HG03045 (cell line): ENCODE results near the gene ADGRG6.

ENCODE experiments used
- ATAC-seq: cut with Tn5 transposase; IDR thresholded peaks from one replicate; pipeline ENCODE4 v1.9.1; 2021; ENCODE audit warnings: mild to moderate bottlenecking, moderate library complexity; ENCODE audit not compliant: unreplicated experiment

Gene ADGRG6

GRCh38 chr6:142290851-142291250 is 11.0 kb upstream of the ADGRG6 start:
- no peak for ATAC-seq

GRCh38 chr6:142291512-142291911 is 10.3 kb upstream of the ADGRG6 start:
- no peak for ATAC-seq

GRCh38 chr6:142292166-142292924 is 9.5 kb upstream of the ADGRG6 start:
- ATAC-seq = no peak

GRCh38 chr6:142293121-142293520 is 8.7 kb upstream of the ADGRG6 start:
- ATAC-seq = no peak

- ATAC-seq = no peak
Observed at GRCh38 chr6:142294679-142295078, 7.1 kb upstream of the ADGRG6 start.

- ATAC-seq = no peak
Observed at GRCh38 chr6:142296975-142297604, 4.7 kb upstream of the ADGRG6 start.

- ATAC-seq = no peak
Observed at GRCh38 chr6:142297605-142297995, 4.2 kb upstream of the ADGRG6 start.

- ATAC-seq = no peak
Observed at GRCh38 chr6:142297996-142298753, 3.6 kb upstream of the ADGRG6 start.

GRCh38 chr6:142300302-142300701 is 1.5 kb upstream of the ADGRG6 start:
- no peak for ATAC-seq

- no peak for ATAC-seq
Observed at GRCh38 chr6:142300758-142301650, 803 bp upstream of the ADGRG6 start.

GRCh38 chr6:142302421-142303175 is 791 bp downstream of the ADGRG6 start:
- no peak for ATAC-seq

- ATAC-seq = no peak
Observed at GRCh38 chr6:142303176-142303533, 1.3 kb downstream of the ADGRG6 start.

GRCh38 chr6:142304241-142304640 is 2.4 kb downstream of the ADGRG6 start:
- no peak for ATAC-seq

- ATAC-seq = no peak
Observed at GRCh38 chr6:142306736-142307135, 4.9 kb downstream of the ADGRG6 start.

GRCh38 chr6:142307963-142308748 is 6.3 kb downstream of the ADGRG6 start:
- no peak for ATAC-seq

- ATAC-seq = no peak
Observed at GRCh38 chr6:142309426-142309825, 7.6 kb downstream of the ADGRG6 start.

- ATAC-seq = no peak
Observed at GRCh38 chr6:142313284-142313683, 11.5 kb downstream of the ADGRG6 start.

GRCh38 chr6:142316791-142317368 is 15.1 kb downstream of the ADGRG6 start:
- ATAC-seq = no peak

GRCh38 chr6:142318714-142319113 is 16.9 kb downstream of the ADGRG6 start:
- no peak for ATAC-seq
